ENCODE data around the gene CRABP2. TPM values are rescaled to one million over a fixed set of nuclear protein-coding genes. Genes with fewer than 3 reads are reported as not detected.

The CRABP2 gene
- polyA plus RNA-seq, 1 of the 3 experiments (the other 2 are of a cell fraction): 42.1 TPM

GRCh38 chr1:156694690-156694962, 10.8 kb downstream of the CRABP2 start:
- H3K9ac ChIP-seq: no peak overlapping the region
- H3K4me3 ChIP-seq (ENCODE audit: low read depth in 2 of 2, low read length in 1 of 2): no peak overlapping the region
- H3K4me1 ChIP-seq (ENCODE audit: control insufficient read depth in 1 of 2, insufficient read depth in 2 of 2, low read depth in 1 of 2, low read length in 1 of 2): peaks cover 14 to 65% of the 10 kb centered on the region in 2 experiments; a peak in 3 of 4 replicates
- no peaks in the 10 kb centered on the region for H3K9me2 ChIP-seq
- ChIA-PET CTCF (interaction anchor here (1.1 to 45.5 kb wide), 5 partner anchors 17 to 192 kb away, joined by 3 to 2702 read pairs (median 11); partner anchors contain the start of genes CRABP2, ISG20L2, METTL25B and NES), POLR2A (interaction anchor here (0.7 to 2.1 kb wide), 4 partner anchors 8 to 17 kb away, joined by 3 to 5 read pairs (median 5); partner anchors contain the start of gene CRABP2)
- H3K36me3 ChIP-seq (replicated peaks in 1 of 2; ENCODE audit: control insufficient read depth in 1 of 2, insufficient read depth in 2 of 2, low read length in 1 of 2): peaks cover 0 to 2% of the 10 kb centered on the region in 2 experiments
- H3K27me3 ChIP-seq (ENCODE audit: insufficient read depth): no peaks in the 10 kb centered on the region
- peak overlapping the region; percentile 34 to 86; a peak in 3 of 4 replicates for H3K27ac ChIP-seq (ENCODE audit: low read depth in 2 of 2, low read length in 1 of 2)
- H3F3A ChIP-seq (replicated peaks; ENCODE audit: insufficient read depth): peaks cover 15% of the 10 kb centered on the region
- WGBS (ENCODE audit: low lambda C conversion rate): 91% methylated on average over 5 of the region's 5 CpGs
- no peaks in the 10 kb centered on the region for H3K9me3 ChIP-seq
- no peaks in the 10 kb centered on the region for H3K79me2 ChIP-seq (ENCODE audit: insufficient read depth)
- no peak for TF ChIP-seq CTCF (IDR thresholded peaks at IDR 0.05)
- no peak for DNase-seq
- no peaks in the 10 kb centered on the region for H4K20me1 ChIP-seq (ENCODE audit: insufficient read depth)
- H2AFZ ChIP-seq (ENCODE audit: low read depth): peak overlapping the region; percentile 69; the same call in 1 of the 2 replicates
- H3K4me2 ChIP-seq: peak overlapping the region; percentile 26; the same call in 1 of the 2 replicates

GRCh38 chr1:156693848-156694689, 11.3 kb downstream of the CRABP2 start:
- peaks cover 15% of the 10 kb centered on the region for H3F3A ChIP-seq (replicated peaks; ENCODE audit: insufficient read depth)
- no peak for DNase-seq
- ChIA-PET CTCF (interaction anchor here (1.1 to 45.5 kb wide), 7 partner anchors 16 to 192 kb away, joined by 3 to 2702 read pairs (median 6); partner anchors contain the start of genes CRABP2, ISG20L2, METTL25B and NES), POLR2A (interaction anchor here (0.7 to 2.1 kb wide), 4 partner anchors 9 to 17 kb away, joined by 3 to 5 read pairs (median 5); partner anchors contain the start of gene CRABP2)
- peak overlapping the region; percentile 26; the same call in 1 of the 2 replicates for H3K4me2 ChIP-seq
- 69% methylated on average over 12 of the region's 12 CpGs for WGBS (ENCODE audit: low lambda C conversion rate)
- no peaks in the 10 kb centered on the region for H4K20me1 ChIP-seq (ENCODE audit: insufficient read depth)
- no peaks in the 10 kb centered on the region for H3K9me2 ChIP-seq
- no peaks in the 10 kb centered on the region for H3K36me3 ChIP-seq (replicated peaks in 1 of 2; ENCODE audit: control insufficient read depth in 1 of 2, insufficient read depth in 2 of 2, low read length in 1 of 2)
- peaks cover 14 to 69% of the 10 kb centered on the region in 2 experiments; a peak in 3 of 4 replicates for H3K4me1 ChIP-seq (ENCODE audit: control insufficient read depth in 1 of 2, insufficient read depth in 2 of 2, low read depth in 1 of 2, low read length in 1 of 2)
- H3K9me3 ChIP-seq: no peaks in the 10 kb centered on the region
- no peaks in the 10 kb centered on the region for H3K79me2 ChIP-seq (ENCODE audit: insufficient read depth)
- TF ChIP-seq CHD2 (IDR thresholded peaks at IDR 0.05; ENCODE audit: low read length, partially characterized antibody) (no peak), SIN3A (IDR thresholded peaks at IDR 0.05; ENCODE audit: borderline replicate concordance, low read depth, low read length) (no peak)
- H3K27ac ChIP-seq (ENCODE audit: low read depth in 2 of 2, low read length in 1 of 2): peak overlapping the region; percentile 34 to 86; a peak in 3 of 4 replicates
- H3K9ac ChIP-seq: no peak overlapping the region
- no peak overlapping the region for H3K4me3 ChIP-seq (ENCODE audit: low read depth in 2 of 2, low read length in 1 of 2)
- H2AFZ ChIP-seq (ENCODE audit: low read depth): peak overlapping the region; percentile 69; the same call in 1 of the 2 replicates
- H3K27me3 ChIP-seq (ENCODE audit: insufficient read depth): no peaks in the 10 kb centered on the region

Measured in SK-N-SH (cell line).